Mesenchymal stem cell (in vitro differentiated cells and primary cell): ENCODE data around the gene WDR91.
"Not testable (repeated sequence)": the region's sequence is repeated elsewhere in the genome, so short reads cannot be mapped to it uniquely, and the experiment has no call there.

Experiments
- DNase-seq: peaks from one replicate; pipeline ENCODE4 v3.0.0-alpha.2; 2013
- H2AFZ ChIP-seq: one replicate; pipeline ENCODE4 v1.6.1; 2013; ENCODE audit warnings: low read depth, mild to moderate bottlenecking, control low read depth, inconsistent platforms, low read length, moderate library complexity
- H2AK5ac ChIP-seq: 2 replicates; pipeline ENCODE4 v1.6.1; 2013; ENCODE audit warnings: low read length, moderate library complexity, mild to moderate bottlenecking, inconsistent platforms; ENCODE audit not compliant: severe bottlenecking
- H2BK120ac ChIP-seq: one replicate; pipeline ENCODE4 v1.6.1; 2013; ENCODE audit warnings: low read depth, mild to moderate bottlenecking, inconsistent platforms, low read length, moderate library complexity
- H2BK12ac ChIP-seq, 2 experiments: one replicate each; pipeline ENCODE4 v1.6.1; 2013; ENCODE audit warnings: inconsistent platforms in 2 of 2, low read length in 2 of 2, mild to moderate bottlenecking in 2 of 2, moderate library complexity in 2 of 2, control low read depth in 1 of 2
- H2BK15ac ChIP-seq: one replicate; pipeline ENCODE4 v1.6.1; 2013; ENCODE audit warnings: mild to moderate bottlenecking, low read depth, inconsistent platforms; ENCODE audit not compliant: poor library complexity, severe bottlenecking
- H2BK5ac ChIP-seq: 2 replicates; pipeline ENCODE4 v1.6.1; 2013; ENCODE audit warnings: low read depth, mild to moderate bottlenecking, low read length, control low read depth, inconsistent platforms; ENCODE audit not compliant: poor library complexity, severe bottlenecking
- H3K14ac ChIP-seq, 2 experiments: one replicate each; pipeline ENCODE4 v1.6.1; 2013; ENCODE audit warnings: inconsistent platforms in 2 of 2, low read length in 2 of 2, control low read depth in 1 of 2, mild to moderate bottlenecking in 1 of 2, moderate library complexity in 1 of 2
- H3K18ac ChIP-seq, 2 experiments: one replicate each; pipeline ENCODE4 v1.6.1; 2013; ENCODE audit warnings: inconsistent platforms in 2 of 2, low read length in 2 of 2, control low read depth in 1 of 2, low read depth in 1 of 2, mild to moderate bottlenecking in 1 of 2
- H3K23ac ChIP-seq, 2 experiments: one replicate each; pipeline ENCODE4 v1.6.1; 2013; ENCODE audit warnings: inconsistent platforms in 2 of 2, low read length in 2 of 2, mild to moderate bottlenecking in 2 of 2, moderate library complexity in 2 of 2, control low read depth in 1 of 2
- H3K27ac ChIP-seq: 2 replicates; pipeline ENCODE4 v1.5.1; 2013; ENCODE audit warnings: mild to moderate bottlenecking, moderate library complexity, low read length, control low read depth, inconsistent platforms; ENCODE audit not compliant: poor library complexity, severe bottlenecking
- H3K27me3 ChIP-seq, 2 experiments: 2 replicates each; pipeline versions ENCODE4 v1.6.1 to v1.7.0; 2013; ENCODE audit warnings: low read length in 2 of 2, mild to moderate bottlenecking in 2 of 2, moderate library complexity in 2 of 2, control low read depth in 1 of 2, inconsistent platforms in 1 of 2; ENCODE audit not compliant: control insufficient read depth in 1 of 2, insufficient read depth in 1 of 2
- H3K36me3 ChIP-seq, 2 experiments: 2 replicates each; pipeline versions ENCODE4 v1.6.1 to v1.7.0; 2013; ENCODE audit warnings: low read length in 2 of 2, control low read depth in 1 of 2, inconsistent platforms in 1 of 2, low read depth in 1 of 2, mild to moderate bottlenecking in 1 of 2; ENCODE audit not compliant: insufficient read depth in 2 of 2, control insufficient read depth in 1 of 2
- H3K4ac ChIP-seq, 2 experiments: one replicate each; pipeline ENCODE4 v1.6.1; 2013; ENCODE audit warnings: inconsistent platforms in 2 of 2, low read length in 2 of 2, mild to moderate bottlenecking in 2 of 2, moderate library complexity in 2 of 2, control low read depth in 1 of 2, low read depth in 1 of 2
- H3K4me1 ChIP-seq: 2 replicates; pipeline ENCODE4 v1.6.1; 2013; ENCODE audit warnings: low read depth, low read length, control low read depth; ENCODE audit not compliant: control insufficient read depth, insufficient read depth
- H3K4me2 ChIP-seq: 2 replicates; pipeline ENCODE4 v1.6.1; 2013; ENCODE audit warnings: low read length, mild to moderate bottlenecking, inconsistent platforms; ENCODE audit not compliant: poor library complexity, severe bottlenecking
- H3K4me3 ChIP-seq, 2 experiments: 2 replicates each; pipeline versions ENCODE4 v1.5.1 to v1.7.0; 2013; ENCODE audit warnings: low read length in 2 of 2, mild to moderate bottlenecking in 2 of 2, control low read depth in 1 of 2, low read depth in 1 of 2; ENCODE audit not compliant: insufficient read depth in 1 of 2
- H3K79me1 ChIP-seq: replicated peaks from 2 replicates; pipeline ENCODE4 v1.6.1; 2013; ENCODE audit warnings: mild to moderate bottlenecking, control low read depth, low read length, inconsistent platforms; ENCODE audit not compliant: poor library complexity, severe bottlenecking
- H3K9ac ChIP-seq: 2 replicates; pipeline ENCODE4 v1.7.0; 2013; ENCODE audit warnings: mild to moderate bottlenecking, low read length, moderate library complexity
- H3K9me3 ChIP-seq: 2 replicates; pipeline ENCODE4 v1.7.0; 2013; ENCODE audit warnings: mild to moderate bottlenecking, low read length; ENCODE audit not compliant: control insufficient read depth
- H4K8ac ChIP-seq: one replicate; pipeline ENCODE4 v1.6.1; 2013; ENCODE audit warnings: inconsistent platforms, mild to moderate bottlenecking, low read length, moderate library complexity
- H4K91ac ChIP-seq: one replicate; pipeline ENCODE4 v1.6.1; 2013; ENCODE audit warnings: mild to moderate bottlenecking, low read length, inconsistent platforms
- WGBS: methylation state at CpG from one replicate; pipeline ENCODE4 v1.1.7; 2013; ENCODE audit warnings: mixed read lengths; 5-methylcytosine and 5-hydroxymethylcytosine counted together

WDR91 gene

DNA sequence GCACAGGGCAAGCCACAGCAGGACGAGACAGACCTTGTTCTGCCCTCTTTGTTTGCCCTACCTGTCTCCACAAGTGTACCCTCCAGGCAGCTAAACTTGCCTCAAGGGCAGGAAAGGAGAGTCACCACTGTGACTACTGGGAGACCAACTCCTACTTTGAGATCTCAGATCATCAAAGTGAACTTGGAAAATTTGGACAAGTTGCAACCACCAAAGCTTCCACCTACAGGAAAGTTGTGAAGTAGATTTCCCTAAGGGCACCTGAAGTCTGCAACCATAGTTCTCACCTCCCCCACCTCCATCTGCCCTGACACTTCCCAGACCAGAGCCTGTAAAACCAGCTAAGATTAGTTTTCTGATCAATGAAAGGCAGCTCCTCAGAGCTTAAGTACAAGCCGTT is 2.5 kb upstream of the WDR91 start:
- H3K36me3 ChIP-seq: peaks cover 0 to 2% of the 10 kb centered on the region in 2 experiments
- H2BK15ac ChIP-seq: no peak overlapping the region
- no peak overlapping the region for H3K9ac ChIP-seq
- no peak overlapping the region for H3K4me3 ChIP-seq
- H3K9me3 ChIP-seq: no peaks in the 10 kb centered on the region
- H4K91ac ChIP-seq: no peak overlapping the region
- H4K8ac ChIP-seq: no peak overlapping the region
- no peak overlapping the region for H2BK12ac ChIP-seq
- H3K23ac ChIP-seq: no peak overlapping the region
- H2AFZ ChIP-seq: no peak overlapping the region
- H3K79me1 ChIP-seq: peaks cover 4% of the 10 kb centered on the region
- H2AK5ac ChIP-seq: peak overlapping the region; percentile 63
- H3K18ac ChIP-seq: no peak overlapping the region
- no peak for DNase-seq
- peaks cover 10% of the 10 kb centered on the region for H3K4me1 ChIP-seq
- no peak overlapping the region for H3K27ac ChIP-seq
- H2BK120ac ChIP-seq: no peak overlapping the region
- H3K14ac ChIP-seq: no peak overlapping the region
- no peak overlapping the region for H3K4me2 ChIP-seq
- H3K4ac ChIP-seq: no peak overlapping the region
- WGBS: 43% methylated on average over 2 of the region's 2 CpGs
- H2BK5ac ChIP-seq: no peak overlapping the region
- no peaks in the 10 kb centered on the region for H3K27me3 ChIP-seq

DNA sequence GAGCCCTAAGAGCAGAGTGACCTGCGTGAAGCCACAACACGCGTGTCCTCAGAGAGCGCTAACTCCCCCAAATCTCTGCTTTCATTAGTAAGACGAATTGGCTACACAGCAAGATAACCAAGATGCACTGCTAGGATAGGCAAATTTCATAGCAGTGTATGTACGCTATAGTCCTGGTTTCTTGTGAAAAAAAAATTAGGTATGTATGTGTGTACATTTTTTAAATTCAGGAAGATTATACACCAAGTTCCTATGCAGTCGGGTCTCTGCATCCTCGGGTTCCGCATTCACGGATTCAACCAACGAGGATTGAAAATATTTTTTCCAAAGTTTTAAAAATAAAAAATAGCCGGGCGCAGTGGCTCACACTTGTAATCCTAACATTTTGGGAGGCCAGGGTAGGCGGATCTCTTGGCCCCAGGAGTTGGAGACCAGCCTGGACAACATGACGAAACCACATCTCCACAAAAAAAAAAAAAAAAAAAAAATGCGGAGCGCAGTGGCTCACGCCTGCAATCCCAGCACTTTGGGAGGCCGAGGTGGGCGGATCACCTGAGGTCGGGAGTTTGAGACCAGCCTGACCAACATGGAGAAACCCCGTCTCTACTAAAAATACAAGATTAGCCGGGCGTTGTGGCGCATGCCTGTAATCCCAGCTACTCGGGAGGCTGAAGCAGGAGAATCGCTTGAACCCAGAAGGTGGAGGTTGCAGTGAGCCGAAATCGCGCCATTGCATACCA is 790 bp upstream of the WDR91 start:
- H3K4me3 ChIP-seq: peak overlapping the region; percentile 74 to 95
- peak overlapping the region; percentile 96 for H4K8ac ChIP-seq
- WGBS: 72% methylated on average over 29 of the region's 30 CpGs
- peak overlapping the region in 1 of 2 experiments; percentile 78 for H3K14ac ChIP-seq
- not testable (repeated sequence) for H3K27me3 ChIP-seq, H3K9me3 ChIP-seq, H2BK120ac ChIP-seq, H2AK5ac ChIP-seq, DNase-seq, H3K79me1 ChIP-seq, H3K23ac ChIP-seq
- peak overlapping the region; percentile 75 for H3K4me2 ChIP-seq
- peak overlapping the region; percentile 46 for H2BK5ac ChIP-seq
- H3K4ac ChIP-seq: peak overlapping the region; percentile 63 to 81
- H2BK12ac ChIP-seq: peak overlapping the region in 1 of 2 experiments; percentile 84
- peaks cover 4 to 18% of the 10 kb centered on the region in 2 experiments for H3K36me3 ChIP-seq
- H3K27ac ChIP-seq: peak overlapping the region; percentile 44
- H4K91ac ChIP-seq: peak overlapping the region; percentile 89
- peak overlapping the region; percentile 99 for H2AFZ ChIP-seq
- peak overlapping the region; percentile 79 to 92 for H3K18ac ChIP-seq
- H2BK15ac ChIP-seq: peak overlapping the region; percentile 48
- H3K4me1 ChIP-seq: peaks cover 19% of the 10 kb centered on the region
- H3K9ac ChIP-seq: peak overlapping the region; percentile 93

DNA sequence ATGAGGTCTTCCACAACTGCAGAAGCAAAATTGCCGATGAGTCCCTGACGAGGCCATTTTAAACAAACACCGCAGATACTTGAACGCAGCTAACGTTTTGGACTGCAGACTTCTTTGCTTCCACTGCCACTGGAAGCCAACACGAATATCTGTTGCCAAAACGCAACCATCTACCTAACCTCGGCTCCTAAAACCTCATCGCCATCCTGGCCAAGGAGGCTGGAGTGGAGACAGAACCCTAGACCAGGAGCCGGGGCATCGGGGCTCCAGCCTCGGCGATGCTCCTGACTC is 493 bp downstream of the WDR91 start:
- WGBS: 14% methylated on average over 13 of the region's 13 CpGs
- H4K91ac ChIP-seq: no peak overlapping the region
- peak; percentile 53 for DNase-seq
- H3K9me3 ChIP-seq: no peaks in the 10 kb centered on the region
- peak overlapping the region in 1 of 2 experiments; percentile 78 for H3K4ac ChIP-seq
- H2BK5ac ChIP-seq: peak overlapping the region; percentile 77
- no peaks in the 10 kb centered on the region for H3K27me3 ChIP-seq
- peak overlapping the region; percentile 63 for H4K8ac ChIP-seq
- H3K14ac ChIP-seq: no peak overlapping the region
- H2BK15ac ChIP-seq: no peak overlapping the region
- peaks cover 6% of the 10 kb centered on the region for H3K79me1 ChIP-seq
- H3K4me3 ChIP-seq: peak overlapping the region; percentile 83 to 97
- H2AK5ac ChIP-seq: no peak overlapping the region
- H3K23ac ChIP-seq: peak overlapping the region in 1 of 2 experiments; percentile 53
- peak overlapping the region; percentile 94 for H3K9ac ChIP-seq
- H3K4me2 ChIP-seq: peak overlapping the region; percentile 82
- peak overlapping the region; percentile 75 for H2AFZ ChIP-seq
- peak overlapping the region; percentile 23 to 97 for H3K18ac ChIP-seq
- peak overlapping the region; percentile 52 for H3K27ac ChIP-seq
- H3K4me1 ChIP-seq: peaks cover 21% of the 10 kb centered on the region
- no peak overlapping the region for H2BK12ac ChIP-seq
- peaks cover 6 to 23% of the 10 kb centered on the region in 2 experiments for H3K36me3 ChIP-seq
- H2BK120ac ChIP-seq: no peak overlapping the region

GRCh38 chr7:135209225-135209834 is 2.0 kb downstream of the WDR91 start:
- H3K79me1 ChIP-seq: peaks cover 12% of the 10 kb centered on the region

More at GRCh38 chr7:135209225-135209834, 2.0 kb downstream of the WDR91 start:
- peaks cover 18 to 37% of the 10 kb centered on the region in 2 experiments for H3K36me3 ChIP-seq
- no peak overlapping the region for H3K4ac ChIP-seq
- no peaks in the 10 kb centered on the region for H3K27me3 ChIP-seq
- peak overlapping the region; percentile 50 for H2AK5ac ChIP-seq
- peak overlapping the region; percentile 13 for H3K9ac ChIP-seq
- peaks cover 24% of the 10 kb centered on the region for H3K4me1 ChIP-seq
- no peak overlapping the region for H4K8ac ChIP-seq
- no peaks in the 10 kb centered on the region for H3K9me3 ChIP-seq
- H2BK120ac ChIP-seq: no peak overlapping the region
- H2BK15ac ChIP-seq: no peak overlapping the region
- no peak overlapping the region for H2BK5ac ChIP-seq
- H2AFZ ChIP-seq: no peak overlapping the region
- H3K4me3 ChIP-seq: no peak overlapping the region
- no peak overlapping the region for H2BK12ac ChIP-seq
- no peak overlapping the region for H3K23ac ChIP-seq
- no peak overlapping the region for H4K91ac ChIP-seq
- DNase-seq: no peak
- H3K14ac ChIP-seq: no peak overlapping the region
- 95% methylated on average over 6 of the region's 7 CpGs for WGBS
- H3K18ac ChIP-seq: no peak overlapping the region
- H3K4me2 ChIP-seq: peak overlapping the region; percentile 45
- peak overlapping the region; percentile 45 for H3K27ac ChIP-seq
